ENCODE data around the gene SH2B3. TPM values are rescaled to one million over a fixed set of nuclear protein-coding genes. Genes with fewer than 3 reads are reported as not detected.

SH2B3 gene
- total RNA-seq, 5 donors from 2014 or later (not counting 1 experiment from before 2014, with no cell fraction given): 24.6 to 38.8 (median 28.8) TPM

GRCh38 chr12:111444314-111444924 lies 38.7 kb downstream of the SH2B3 start:
- H3K36me3 ChIP-seq (ENCODE audit: control insufficient read depth in 2 of 2, extremely low read depth in 1 of 2, insufficient read depth in 1 of 2, low read length in 1 of 2): peaks cover 6 to 44% of the 10 kb centered on the region in 2 donors
- H3K27ac ChIP-seq (ENCODE audit: low read length): peak overlapping the region; percentile 89
- Mint-ChIP-seq H3K27ac (peak overlapping the region; percentile 89 to 96), H3K36me3 (peaks cover 21% of the 10 kb centered on the region), H3K9me3 (no peaks in the 10 kb centered on the region), H3K4me1 (peaks cover 71 to 93% (median 80%) of the 10 kb centered on the region in 3 donors), H3K27me3 (no peaks in the 10 kb centered on the region), H3K4me3 (peak overlapping the region; percentile 17 to 64 (median 49))
- DNase-seq (peak in 3 of 35 experiments; percentile 9 to 45 (median 13)), ATAC-seq (replicated peaks in 1 of 4) (peak in 1 of 4 experiments; percentile 14)
- no peaks in the 10 kb centered on the region for H3K9me3 ChIP-seq
- no peaks in the 10 kb centered on the region for H3K27me3 ChIP-seq (replicated peaks in 1 of 2; ENCODE audit: control insufficient read depth in 2 of 2, extremely low read depth in 1 of 2, insufficient read depth in 2 of 2, low read length in 1 of 2)
- CTCF ChIA-PET: interaction anchor here (0.5 to 3.0 kb wide), 7 partner anchors 9 to 48 kb away, joined by 3 to 23 read pairs (median 13); no protein-coding TSS in a partner anchor
- POLR2A ChIA-PET: interaction anchor here (0.6 to 2.8 kb wide), 6 partner anchors 10 to 1021 kb away, joined by 3 to 22 read pairs (median 5); no protein-coding TSS in a partner anchor
- no peak overlapping the region for H3K4me3 ChIP-seq (ENCODE audit: control insufficient read depth in 1 of 2, extremely low read depth in 1 of 2, low read length in 1 of 2)
- peaks cover 16 to 76% of the 10 kb centered on the region in 2 experiments for H3K4me1 ChIP-seq (ENCODE audit: control insufficient read depth in 1 of 2, extremely low read depth in 1 of 2, insufficient read depth in 2 of 2, low read length in 2 of 2)
- 14% methylated on average over 1 of the region's 8 CpGs for WGBS (ENCODE audit: insufficient coverage)

- H3K4me3 ChIP-seq (ENCODE audit: control insufficient read depth in 1 of 2, extremely low read depth in 1 of 2, low read length in 1 of 2): peak overlapping the region in 1 of 2 donors; percentile 13
Observed at GRCh38 chr12:111444925-111445725, 39.4 kb downstream of the SH2B3 start.

GRCh38 chr12:111445726-111446581 lies 40.2 kb downstream of the SH2B3 start:
- Mint-ChIP-seq H3K36me3 (peaks cover 31% of the 10 kb centered on the region), H3K4me3 (peak overlapping the region in 1 of 3 donors; percentile 47), H3K4me1 (peaks cover 62 to 95% (median 76%) of the 10 kb centered on the region in 3 donors), H3K9me3 (no peaks in the 10 kb centered on the region), H3K27me3 (no peaks in the 10 kb centered on the region), H3K27ac (peak overlapping the region; percentile 89 to 96)
- no peak for ATAC-seq (replicated peaks in 1 of 4)
- no peaks in the 10 kb centered on the region for H3K27me3 ChIP-seq (replicated peaks in 1 of 2; ENCODE audit: control insufficient read depth in 2 of 2, extremely low read depth in 1 of 2, insufficient read depth in 2 of 2, low read length in 1 of 2)
- peaks cover 6 to 51% of the 10 kb centered on the region in 2 donors for H3K36me3 ChIP-seq (ENCODE audit: control insufficient read depth in 2 of 2, extremely low read depth in 1 of 2, insufficient read depth in 1 of 2, low read length in 1 of 2)
- H3K9me3 ChIP-seq: no peaks in the 10 kb centered on the region
- ChIA-PET POLR2A (interaction anchor here (0.6 to 1.4 kb wide), 3 partner anchors 47 to 1872 kb away, joined by 3 read pairs; partner anchors contain the start of gene MVK (in 1 of the 2)), CTCF (interaction anchor here (0.6 to 7.8 kb wide), 9 partner anchors 11 to 49 kb away, joined by 3 to 138 read pairs (median 13); no protein-coding TSS in a partner anchor)
- WGBS (ENCODE audit: insufficient coverage): 85% methylated on average over 4 of the region's 6 CpGs
- peak overlapping the region; percentile 89 for H3K27ac ChIP-seq (ENCODE audit: low read length)
- peaks cover 16 to 64% of the 10 kb centered on the region in 2 experiments for H3K4me1 ChIP-seq (ENCODE audit: control insufficient read depth in 1 of 2, extremely low read depth in 1 of 2, insufficient read depth in 2 of 2, low read length in 2 of 2)
- H3K4me3 ChIP-seq (ENCODE audit: control insufficient read depth in 1 of 2, extremely low read depth in 1 of 2, low read length in 1 of 2): no peak overlapping the region
- DNase-seq: peak in 2 of 35 experiments; percentile 5 to 12

More at GRCh38 chr12:111444925-111445725, 39.4 kb downstream of the SH2B3 start:
- 18% methylated on average over 5 of the region's 11 CpGs for WGBS (ENCODE audit: insufficient coverage)
- Histone ChIP-seq H3K27me3 (replicated peaks in 1 of 2; ENCODE audit: control insufficient read depth in 2 of 2, extremely low read depth in 1 of 2, insufficient read depth in 2 of 2, low read length in 1 of 2) (no peaks in the 10 kb centered on the region), H3K27ac (ENCODE audit: low read length) (peak overlapping the region; percentile 89), H3K36me3 (ENCODE audit: control insufficient read depth in 2 of 2, extremely low read depth in 1 of 2, insufficient read depth in 1 of 2, low read length in 1 of 2) (peaks cover 6 to 46% of the 10 kb centered on the region in 2 donors), H3K4me1 (ENCODE audit: control insufficient read depth in 1 of 2, extremely low read depth in 1 of 2, insufficient read depth in 2 of 2, low read length in 2 of 2) (peaks cover 16 to 69% of the 10 kb centered on the region in 2 experiments), H3K9me3 (no peaks in the 10 kb centered on the region)
- H3K27me3 Mint-ChIP-seq: no peaks in the 10 kb centered on the region
- H3K27ac Mint-ChIP-seq: peak overlapping the region; percentile 89 to 96
- ChIA-PET POLR2A (interaction anchor here (0.6 to 2.8 kb wide), 7 partner anchors 10 to 1871 kb away, joined by 3 to 22 read pairs (median 5); partner anchors contain the start of gene MVK (in 1 of the 2)), CTCF (interaction anchor here (0.5 to 3.0 kb wide), 8 partner anchors 10 to 49 kb away, joined by 3 to 23 read pairs (median 10); no protein-coding TSS in a partner anchor)
- DNase-seq: peak in 34 of 35 experiments; percentile 60 to 92 (median 84)
- H3K9me3 Mint-ChIP-seq: no peaks in the 10 kb centered on the region
- peaks cover 65 to 95% (median 78%) of the 10 kb centered on the region in 3 donors for H3K4me1 Mint-ChIP-seq
- peak; percentile 88 to 97 (median 93) for ATAC-seq (replicated peaks in 1 of 4)
- peak overlapping the region; percentile 31 to 64 (median 49) for H3K4me3 Mint-ChIP-seq
- peaks cover 22% of the 10 kb centered on the region for H3K36me3 Mint-ChIP-seq

GRCh38 chr12:111446631-111447570 lies 41.2 kb downstream of the SH2B3 start:
- Histone ChIP-seq H3K27me3 (replicated peaks in 1 of 2; ENCODE audit: control insufficient read depth in 2 of 2, extremely low read depth in 1 of 2, insufficient read depth in 2 of 2, low read length in 1 of 2) (no peaks in the 10 kb centered on the region), H3K4me1 (ENCODE audit: control insufficient read depth in 1 of 2, extremely low read depth in 1 of 2, insufficient read depth in 2 of 2, low read length in 2 of 2) (peaks cover 22 to 54% of the 10 kb centered on the region in 2 experiments), H3K27ac (ENCODE audit: low read length) (peak overlapping the region; percentile 89), H3K4me3 (ENCODE audit: control insufficient read depth in 1 of 2, extremely low read depth in 1 of 2, low read length in 1 of 2) (no peak overlapping the region), H3K9me3 (no peaks in the 10 kb centered on the region), H3K36me3 (ENCODE audit: control insufficient read depth in 2 of 2, extremely low read depth in 1 of 2, insufficient read depth in 1 of 2, low read length in 1 of 2) (peaks cover 6 to 53% of the 10 kb centered on the region in 2 donors)
- Mint-ChIP-seq H3K4me1 (peaks cover 63 to 94% (median 77%) of the 10 kb centered on the region in 3 donors), H3K9me3 (no peaks in the 10 kb centered on the region), H3K4me3 (peak overlapping the region in 1 of 3 donors; percentile 47), H3K27ac (peak overlapping the region; percentile 89 to 96), H3K27me3 (no peaks in the 10 kb centered on the region), H3K36me3 (peaks cover 36% of the 10 kb centered on the region)
- CTCF ChIA-PET: interaction anchor here (0.6 to 7.8 kb wide), 3 partner anchors 26 to 50 kb away, joined by 3 to 138 read pairs (median 7); no protein-coding TSS in a partner anchor
- DNase-seq (peak in 1 of 35 experiments; percentile 4), ATAC-seq (replicated peaks in 1 of 4) (no peak)
- POLR2A ChIA-PET: interaction anchor here in 1 of 2 donors (1.4 kb wide), 1 partner anchor 48 kb away, joined by 3 read pairs; no protein-coding TSS in a partner anchor
- WGBS (ENCODE audit: insufficient coverage): 90% methylated on average over 11 of the region's 20 CpGs

All from T-cell (primary cell).